Neural crest cell (in vitro differentiated cells): ENCODE measurements around the gene FHIT. TPM values are rescaled to one million over a fixed set of nuclear protein-coding genes. Genes with fewer than 3 reads are reported as not detected.

Experiments used
- DNase-seq: peaks from one replicate; pipeline ENCODE4 v3.0.0; 2021; ENCODE audit warnings: low read depth, mixed read lengths, low spot score
- H3K27ac Mint-ChIP-seq: one replicate; pipeline ENCODE4 v1.8.0; 2021; ENCODE audit warnings: mild to moderate bottlenecking, mixed read lengths; ENCODE audit not compliant: unreplicated experiment
- H3K27me3 Mint-ChIP-seq: 2 replicates; pipeline ENCODE4 v1.8.0; 2021; ENCODE audit warnings: low read depth, mild to moderate bottlenecking, mixed read lengths
- H3K36me3 Mint-ChIP-seq: 2 replicates; pipeline ENCODE4 v1.8.0; 2021; ENCODE audit warnings: low read depth, mild to moderate bottlenecking, mixed read lengths
- H3K4me1 Mint-ChIP-seq: 2 replicates; pipeline ENCODE4 v1.8.0; 2021; ENCODE audit warnings: mixed read lengths
- H3K4me3 Mint-ChIP-seq: one replicate; pipeline ENCODE4 v1.8.0; 2021; ENCODE audit warnings: mild to moderate bottlenecking, mixed read lengths
- H3K9me3 Mint-ChIP-seq: 2 replicates; pipeline ENCODE4 v1.8.0; 2021; ENCODE audit warnings: mixed read lengths
- CTCF ChIP-seq: fragments of 200-600 bp; sonication (generic); conservative IDR thresholded peaks from 2 replicates; pipeline ENCODE4 v1.5.0; 2021; ENCODE audit warnings: antibody characterized with exemption, mild to moderate bottlenecking
- total RNA-seq: library from RNA; stranded (reverse); gene quantifications from 2 replicates; pipeline ENCODE4 v1.2.1, GENCODE V29; 2021

The FHIT gene
- total RNA-seq, 1 donor from 2014 or later: 5.2 TPM

GRCh38 chr3:59940718-59941117, 1310.5 kb downstream of the FHIT start:
- Mint-ChIP-seq H3K36me3 (no peaks in the 10 kb centered on the region), H3K27me3 (no peaks in the 10 kb centered on the region), H3K4me1 (no peaks in the 10 kb centered on the region), H3K9me3 (no peaks in the 10 kb centered on the region), H3K4me3 (no peak overlapping the region), H3K27ac (no peak overlapping the region)
- no peak for TF ChIP-seq CTCF
- DNase-seq: no peak

- H3K36me3 Mint-ChIP-seq: no peaks in the 10 kb centered on the region
These were observed 1311.3 kb downstream of the FHIT start for GRCh38 chr3:59939826-59940426.

GRCh38 chr3:59938828-59939227, 1312.4 kb downstream of the FHIT start:
- DNase-seq: no peak
- Mint-ChIP-seq H3K4me1 (no peaks in the 10 kb centered on the region), H3K27ac (no peak overlapping the region), H3K36me3 (no peaks in the 10 kb centered on the region), H3K27me3 (no peaks in the 10 kb centered on the region), H3K9me3 (no peaks in the 10 kb centered on the region), H3K4me3 (no peak overlapping the region)
- no peak for TF ChIP-seq CTCF

More at GRCh38 chr3:59939826-59940426, 1311.3 kb downstream of the FHIT start:
- no peak for TF ChIP-seq CTCF
- no peak overlapping the region for H3K4me3 Mint-ChIP-seq
- no peak overlapping the region for H3K27ac Mint-ChIP-seq
- no peaks in the 10 kb centered on the region for H3K27me3 Mint-ChIP-seq
- no peaks in the 10 kb centered on the region for H3K9me3 Mint-ChIP-seq
- H3K4me1 Mint-ChIP-seq: no peaks in the 10 kb centered on the region
- no peak for DNase-seq

GRCh38 chr3:59937201-59937600, 1314.1 kb downstream of the FHIT start:
- Mint-ChIP-seq H3K4me1 (no peaks in the 10 kb centered on the region), H3K4me3 (no peak overlapping the region), H3K36me3 (no peaks in the 10 kb centered on the region), H3K9me3 (no peaks in the 10 kb centered on the region), H3K27ac (no peak overlapping the region), H3K27me3 (no peaks in the 10 kb centered on the region)
- no peak for DNase-seq
- TF ChIP-seq CTCF: no peak

GRCh38 chr3:59936472-59936871, 1314.8 kb downstream of the FHIT start:
- H3K4me1 Mint-ChIP-seq: no peaks in the 10 kb centered on the region
- DNase-seq: no peak
- no peaks in the 10 kb centered on the region for H3K36me3 Mint-ChIP-seq
- no peak overlapping the region for H3K27ac Mint-ChIP-seq
- no peak overlapping the region for H3K4me3 Mint-ChIP-seq
- no peaks in the 10 kb centered on the region for H3K27me3 Mint-ChIP-seq
- no peaks in the 10 kb centered on the region for H3K9me3 Mint-ChIP-seq
- no peak for TF ChIP-seq CTCF
